ENCODE measurements around the gene IL19.

The IL19 gene

DNA sequence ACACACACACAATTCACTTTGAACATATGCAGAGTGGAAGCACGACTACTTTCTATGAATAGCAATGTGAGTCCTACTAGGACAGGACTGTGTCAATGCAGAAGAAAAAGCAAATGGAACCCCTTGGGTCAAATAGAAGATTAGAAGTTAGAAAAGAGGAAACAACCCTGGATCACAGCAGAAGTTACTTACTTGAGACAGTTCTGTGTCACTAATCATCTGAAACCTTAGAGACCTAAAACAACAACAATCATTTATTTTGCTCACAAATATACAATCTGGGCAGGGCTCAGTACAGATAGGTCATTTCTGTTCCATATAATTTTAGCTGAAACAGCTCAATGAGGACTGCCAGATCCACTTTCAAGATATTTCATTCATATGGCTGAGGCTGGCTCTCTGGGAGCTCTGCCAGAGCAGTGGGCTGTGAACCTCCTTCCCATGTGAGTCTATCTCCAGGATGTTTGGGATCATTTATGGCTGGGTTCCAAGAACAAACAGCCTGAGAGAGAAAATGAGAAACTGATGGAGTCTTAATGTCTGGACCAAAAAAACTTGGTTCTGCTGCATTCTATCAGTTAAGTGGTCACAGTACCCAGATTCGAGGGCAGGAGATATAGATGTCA lies 44.3 kb downstream of the IL19 start:
- Mint-ChIP-seq H3K9me3 (ENCODE audit: low read depth) (peaks cover 4% of the 10 kb centered on the region), H3K27ac (no peak overlapping the region), H3K4me3 (no peak overlapping the region), H3K27me3 (no peaks in the 10 kb centered on the region), H3K36me3 (peaks cover 3% of the 10 kb centered on the region), H3K4me1 (ENCODE audit: low read depth) (peaks cover 40% of the 10 kb centered on the region)

GRCh38 chr1:206816390-206817287 lies 46.1 kb downstream of the IL19 start:
- Mint-ChIP-seq H3K9me3 (ENCODE audit: low read depth) (peaks cover 4% of the 10 kb centered on the region), H3K4me1 (ENCODE audit: low read depth) (peaks cover 39% of the 10 kb centered on the region), H3K27ac (peak overlapping the region; percentile 92), H3K4me3 (peak overlapping the region; percentile 31), H3K27me3 (no peaks in the 10 kb centered on the region), H3K36me3 (peaks cover 3% of the 10 kb centered on the region)

DNA sequence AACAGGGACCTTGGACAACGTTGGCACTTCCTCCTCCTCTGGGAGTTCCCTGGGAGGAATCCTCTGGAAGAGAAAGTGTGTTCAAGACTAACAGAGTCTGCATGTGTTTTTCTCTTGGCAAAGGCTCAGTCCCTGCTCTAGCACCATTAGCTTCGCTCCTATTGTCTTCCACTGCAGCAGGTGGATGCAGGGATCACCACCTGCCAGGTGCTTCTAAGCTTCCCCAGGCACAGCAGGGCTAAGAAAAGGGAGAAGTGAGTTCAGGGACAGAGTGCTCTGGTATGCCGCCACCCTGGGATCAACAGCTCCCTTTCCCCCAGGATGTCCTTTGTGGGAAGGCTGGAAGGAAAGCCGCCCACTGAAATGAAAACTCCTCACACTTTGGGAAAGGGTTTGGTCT lies 50.9 kb downstream of the IL19 start:
- Mint-ChIP-seq H3K4me1 (ENCODE audit: low read depth) (peaks cover 31% of the 10 kb centered on the region), H3K9me3 (ENCODE audit: low read depth) (no peaks in the 10 kb centered on the region), H3K27me3 (no peaks in the 10 kb centered on the region), H3K36me3 (no peaks in the 10 kb centered on the region), H3K4me3 (no peak overlapping the region), H3K27ac (no peak overlapping the region)

GRCh38 chr1:206823727-206824126 lies 53.2 kb downstream of the IL19 start:
- no peak overlapping the region for H3K27ac Mint-ChIP-seq
- peaks cover 26% of the 10 kb centered on the region for H3K4me1 Mint-ChIP-seq (ENCODE audit: low read depth)

GRCh38 chr1:206824331-206824730 lies 53.8 kb downstream of the IL19 start:
- H3K27ac Mint-ChIP-seq: no peak overlapping the region
- no peaks in the 10 kb centered on the region for H3K27me3 Mint-ChIP-seq
- H3K4me1 Mint-ChIP-seq (ENCODE audit: low read depth): peaks cover 32% of the 10 kb centered on the region

More at GRCh38 chr1:206823727-206824126, 53.2 kb downstream of the IL19 start:
- H3K36me3 Mint-ChIP-seq: peaks cover 3% of the 10 kb centered on the region
- no peaks in the 10 kb centered on the region for H3K27me3 Mint-ChIP-seq
- H3K4me3 Mint-ChIP-seq: no peak overlapping the region
- H3K9me3 Mint-ChIP-seq (ENCODE audit: low read depth): no peaks in the 10 kb centered on the region

DNA sequence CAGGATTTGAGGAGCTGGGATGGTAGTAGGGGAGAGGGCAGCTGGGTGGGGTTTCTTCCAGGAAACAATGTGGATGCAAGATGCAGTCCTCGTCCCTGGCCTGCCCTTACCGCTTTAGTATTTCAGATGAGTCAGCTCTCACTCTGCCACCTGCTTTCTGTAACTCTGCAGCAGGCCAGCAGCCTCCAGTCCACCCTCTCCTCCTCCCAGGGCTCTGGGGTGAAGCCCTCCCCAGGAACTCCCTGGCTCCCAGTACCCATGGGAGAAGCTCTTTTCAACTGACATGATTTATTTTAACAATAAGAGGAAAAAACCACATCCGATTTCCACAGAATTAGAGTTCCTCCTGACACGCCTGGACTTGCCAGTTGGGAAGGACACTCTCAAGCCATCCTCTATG lies 55.8 kb downstream of the IL19 start:
- H3K4me3 Mint-ChIP-seq: no peak overlapping the region
- no peaks in the 10 kb centered on the region for H3K27me3 Mint-ChIP-seq
- H3K36me3 Mint-ChIP-seq: peaks cover 3% of the 10 kb centered on the region
- peaks cover 47% of the 10 kb centered on the region for H3K4me1 Mint-ChIP-seq (ENCODE audit: low read depth)
- H3K27ac Mint-ChIP-seq: no peak overlapping the region
- no peaks in the 10 kb centered on the region for H3K9me3 Mint-ChIP-seq (ENCODE audit: low read depth)

More at GRCh38 chr1:206824331-206824730, 53.8 kb downstream of the IL19 start:
- Mint-ChIP-seq H3K4me3 (no peak overlapping the region), H3K9me3 (ENCODE audit: low read depth) (no peaks in the 10 kb centered on the region), H3K36me3 (peaks cover 3% of the 10 kb centered on the region)

GRCh38 chr1:206828061-206828460 lies 57.5 kb downstream of the IL19 start:
- H3K4me3 Mint-ChIP-seq: no peak overlapping the region
- H3K9me3 Mint-ChIP-seq (ENCODE audit: low read depth): no peaks in the 10 kb centered on the region
- H3K4me1 Mint-ChIP-seq (ENCODE audit: low read depth): peaks cover 60% of the 10 kb centered on the region
- H3K27ac Mint-ChIP-seq: no peak overlapping the region
- H3K27me3 Mint-ChIP-seq: no peaks in the 10 kb centered on the region
- H3K36me3 Mint-ChIP-seq: peaks cover 3% of the 10 kb centered on the region

DNA sequence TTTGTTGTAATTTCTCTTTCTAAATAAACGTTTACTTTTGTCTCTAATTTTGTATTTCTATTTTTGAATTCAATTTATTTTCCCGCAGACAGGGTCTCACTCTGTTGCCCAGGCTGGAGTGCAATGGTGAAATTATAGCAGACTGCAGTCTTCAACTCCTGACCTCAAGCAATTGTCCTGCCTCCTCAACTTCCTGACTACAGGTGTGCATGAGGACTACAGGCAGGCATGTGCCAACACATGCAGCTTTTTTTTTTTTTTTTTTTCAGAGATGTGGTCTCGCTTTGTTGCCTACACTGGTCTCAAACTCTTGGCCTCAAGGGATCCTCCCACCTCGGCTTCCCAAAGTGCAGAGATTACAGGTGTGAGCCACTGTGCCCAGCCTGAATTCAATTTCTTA lies 58.2 kb downstream of the IL19 start:
- H3K27ac Mint-ChIP-seq: no peak overlapping the region
- H3K4me3 Mint-ChIP-seq: no peak overlapping the region
- peaks cover 67% of the 10 kb centered on the region for H3K4me1 Mint-ChIP-seq (ENCODE audit: low read depth)
- H3K36me3 Mint-ChIP-seq: peaks cover 3% of the 10 kb centered on the region
- no peaks in the 10 kb centered on the region for H3K27me3 Mint-ChIP-seq
- no peaks in the 10 kb centered on the region for H3K9me3 Mint-ChIP-seq (ENCODE audit: low read depth)

DNA sequence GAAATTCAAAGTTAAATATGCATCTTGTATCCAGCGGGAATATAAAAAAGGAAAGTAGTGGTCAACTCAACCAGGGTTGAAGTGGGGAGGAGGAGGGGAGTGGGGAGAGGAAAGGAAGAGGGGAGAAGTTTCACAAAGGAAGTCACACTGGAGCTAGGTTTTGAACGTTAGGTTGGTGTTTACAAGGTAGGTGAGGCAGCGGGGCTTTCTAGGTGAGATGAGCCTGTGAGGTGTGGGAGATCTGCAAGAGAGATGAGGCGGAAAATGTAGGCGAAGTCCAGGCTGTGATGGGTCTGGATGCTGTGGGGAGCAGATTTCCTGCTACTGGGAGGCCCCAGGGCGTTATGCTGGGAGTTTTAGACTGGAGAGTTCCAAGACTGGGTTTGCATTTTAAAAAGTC lies 58.7 kb downstream of the IL19 start:
- Mint-ChIP-seq H3K9me3 (ENCODE audit: low read depth) (no peaks in the 10 kb centered on the region), H3K4me1 (ENCODE audit: low read depth) (peaks cover 65% of the 10 kb centered on the region), H3K4me3 (peak overlapping the region; percentile 45), H3K27me3 (no peaks in the 10 kb centered on the region), H3K27ac (peak overlapping the region; percentile 80), H3K36me3 (peaks cover 3% of the 10 kb centered on the region)

DNA sequence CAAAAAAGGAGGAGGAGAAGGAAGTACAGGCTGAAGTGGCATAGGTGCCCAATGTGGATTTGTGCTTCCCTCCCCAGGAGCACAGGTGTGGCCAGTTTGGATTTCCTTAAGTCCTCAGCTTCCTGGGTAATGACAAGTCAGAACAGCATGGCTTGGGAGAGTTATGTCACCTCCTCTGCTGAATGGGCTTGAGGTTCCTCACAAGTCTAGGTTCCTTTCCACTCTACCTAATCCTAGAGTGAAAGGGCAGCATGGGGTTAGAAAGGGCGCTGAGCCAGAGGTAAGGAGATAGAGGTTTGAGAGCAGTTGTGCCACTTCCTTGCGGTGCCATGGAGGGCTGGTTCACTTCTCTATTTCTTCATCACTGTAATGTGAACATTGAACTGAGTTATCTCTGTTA lies 59.3 kb downstream of the IL19 start:
- H3K27me3 Mint-ChIP-seq: no peaks in the 10 kb centered on the region
- peaks cover 3% of the 10 kb centered on the region for H3K36me3 Mint-ChIP-seq
- H3K4me1 Mint-ChIP-seq (ENCODE audit: low read depth): peaks cover 61% of the 10 kb centered on the region
- no peaks in the 10 kb centered on the region for H3K9me3 Mint-ChIP-seq (ENCODE audit: low read depth)
- no peak overlapping the region for H3K27ac Mint-ChIP-seq
- H3K4me3 Mint-ChIP-seq: no peak overlapping the region

GRCh38 chr1:206831650-206832049 lies 61.1 kb downstream of the IL19 start:
- H3K36me3 Mint-ChIP-seq: peaks cover 1% of the 10 kb centered on the region
- H3K9me3 Mint-ChIP-seq (ENCODE audit: low read depth): no peaks in the 10 kb centered on the region
- H3K27me3 Mint-ChIP-seq: no peaks in the 10 kb centered on the region
- no peak overlapping the region for H3K27ac Mint-ChIP-seq
- no peak overlapping the region for H3K4me3 Mint-ChIP-seq
- peaks cover 54% of the 10 kb centered on the region for H3K4me1 Mint-ChIP-seq (ENCODE audit: low read depth)

DNA sequence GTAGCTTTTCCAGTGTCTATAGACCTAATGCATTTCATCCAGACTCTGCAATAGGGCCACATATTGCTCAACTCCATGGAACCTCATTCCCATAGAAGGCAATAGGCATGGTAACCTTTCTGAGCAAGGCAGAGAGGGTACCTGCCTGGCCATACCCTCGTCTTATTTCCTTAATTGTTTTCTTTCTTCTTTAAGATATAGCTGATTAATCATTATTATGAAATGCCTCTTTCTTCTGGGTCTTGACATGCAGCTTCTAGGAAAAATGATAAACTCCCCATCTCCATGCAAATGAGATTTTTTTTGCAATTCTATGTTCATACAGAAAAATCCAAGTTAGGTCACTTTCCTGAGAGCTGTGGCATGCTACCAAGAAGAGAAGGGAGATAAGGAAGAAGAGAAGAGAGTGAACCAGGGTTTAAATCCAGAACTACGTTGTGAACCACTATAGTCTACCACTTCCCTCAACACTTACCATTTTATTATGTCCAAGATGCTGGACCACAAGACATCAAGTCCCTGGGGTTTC lies 61.8 kb downstream of the IL19 start:
- H3K27me3 Mint-ChIP-seq: no peaks in the 10 kb centered on the region
- peaks cover 52% of the 10 kb centered on the region for H3K4me1 Mint-ChIP-seq (ENCODE audit: low read depth)
- no peaks in the 10 kb centered on the region for H3K36me3 Mint-ChIP-seq
- H3K27ac Mint-ChIP-seq: no peak overlapping the region
- no peaks in the 10 kb centered on the region for H3K9me3 Mint-ChIP-seq (ENCODE audit: low read depth)
- no peak overlapping the region for H3K4me3 Mint-ChIP-seq

GRCh38 chr1:206833106-206833680 lies 62.6 kb downstream of the IL19 start:
- peaks cover 49% of the 10 kb centered on the region for H3K4me1 Mint-ChIP-seq (ENCODE audit: low read depth)
- H3K4me3 Mint-ChIP-seq: no peak overlapping the region
- H3K36me3 Mint-ChIP-seq: no peaks in the 10 kb centered on the region
- no peak overlapping the region for H3K27ac Mint-ChIP-seq
- H3K9me3 Mint-ChIP-seq (ENCODE audit: low read depth): no peaks in the 10 kb centered on the region
- H3K27me3 Mint-ChIP-seq: no peaks in the 10 kb centered on the region

GRCh38 chr1:206833801-206834200 lies 63.2 kb downstream of the IL19 start:
- no peaks in the 10 kb centered on the region for H3K9me3 Mint-ChIP-seq (ENCODE audit: low read depth)
- H3K36me3 Mint-ChIP-seq: no peaks in the 10 kb centered on the region
- H3K27ac Mint-ChIP-seq: no peak overlapping the region
- H3K4me1 Mint-ChIP-seq (ENCODE audit: low read depth): peaks cover 43% of the 10 kb centered on the region
- H3K27me3 Mint-ChIP-seq: no peaks in the 10 kb centered on the region
- H3K4me3 Mint-ChIP-seq: no peak overlapping the region

DNA sequence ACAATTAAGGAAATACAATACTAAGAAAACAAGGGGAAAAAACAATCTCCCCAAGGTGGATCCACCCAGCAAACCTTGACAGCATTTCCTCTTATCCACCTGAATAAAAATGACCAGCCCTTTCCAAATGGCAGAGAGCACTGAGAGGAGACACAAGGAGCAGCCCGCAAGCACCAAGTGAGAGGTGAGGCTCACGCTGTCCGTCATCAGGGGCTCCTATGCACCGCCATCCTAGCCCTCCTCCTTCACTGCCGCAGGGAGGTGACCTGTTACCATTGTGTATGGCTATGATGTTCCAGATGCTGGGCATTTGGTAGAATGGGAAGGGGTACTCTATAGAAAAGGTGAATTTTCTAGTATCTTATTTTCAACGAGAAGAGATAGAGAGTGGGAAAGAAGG lies 63.6 kb downstream of the IL19 start:
- Mint-ChIP-seq H3K9me3 (ENCODE audit: low read depth) (no peaks in the 10 kb centered on the region), H3K36me3 (no peaks in the 10 kb centered on the region), H3K4me3 (no peak overlapping the region), H3K27me3 (no peaks in the 10 kb centered on the region), H3K4me1 (ENCODE audit: low read depth) (peaks cover 38% of the 10 kb centered on the region), H3K27ac (no peak overlapping the region)

All from activated naive CD8-positive, alpha-beta T cell (primary cell).